ENCODE measurements around the gene EFCAB8.

DNA sequence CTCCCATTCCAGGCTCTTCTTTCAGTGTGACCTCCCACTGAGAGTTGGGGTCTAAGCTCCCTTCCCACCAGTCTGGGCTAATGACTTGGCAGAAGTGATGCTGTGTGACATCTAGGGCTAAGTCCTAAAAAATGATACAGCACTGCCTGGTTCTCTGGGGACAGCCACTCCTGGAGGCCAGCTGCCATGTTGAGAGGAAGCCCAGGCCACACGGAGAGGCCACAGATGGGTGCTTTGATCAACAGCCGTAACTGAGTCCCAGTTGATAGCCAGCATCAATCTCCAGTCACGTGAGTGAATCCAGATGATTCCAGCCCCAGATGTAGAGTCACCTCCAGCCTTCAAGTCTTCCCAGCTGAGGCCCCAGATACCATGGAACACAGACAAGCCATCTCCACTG is 131.7 kb downstream of the EFCAB8 start:
- TF ChIP-seq, protein P1, sequence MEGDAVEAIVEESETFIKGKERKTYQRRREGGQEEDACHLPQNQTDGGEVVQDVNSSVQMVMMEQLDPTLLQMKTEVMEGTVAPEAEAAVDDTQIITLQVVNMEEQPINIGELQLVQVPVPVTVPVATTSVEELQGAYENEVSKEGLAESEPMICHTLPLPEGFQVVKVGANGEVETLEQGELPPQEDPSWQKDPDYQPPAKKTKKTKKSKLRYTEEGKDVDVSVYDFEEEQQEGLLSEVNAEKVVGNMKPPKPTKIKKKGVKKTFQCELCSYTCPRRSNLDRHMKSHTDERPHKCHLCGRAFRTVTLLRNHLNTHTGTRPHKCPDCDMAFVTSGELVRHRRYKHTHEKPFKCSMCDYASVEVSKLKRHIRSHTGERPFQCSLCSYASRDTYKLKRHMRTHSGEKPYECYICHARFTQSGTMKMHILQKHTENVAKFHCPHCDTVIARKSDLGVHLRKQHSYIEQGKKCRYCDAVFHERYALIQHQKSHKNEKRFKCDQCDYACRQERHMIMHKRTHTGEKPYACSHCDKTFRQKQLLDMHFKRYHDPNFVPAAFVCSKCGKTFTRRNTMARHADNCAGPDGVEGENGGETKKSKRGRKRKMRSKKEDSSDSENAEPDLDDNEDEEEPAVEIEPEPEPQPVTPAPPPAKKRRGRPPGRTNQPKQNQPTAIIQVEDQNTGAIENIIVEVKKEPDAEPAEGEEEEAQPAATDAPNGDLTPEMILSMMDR (IDR thresholded peaks at IDR 0.05 in 4 of 5, conservative IDR thresholded peaks at IDR 0.05 in 1 of 5): no peak
- TF ChIP-seq POLR2A (IDR thresholded peaks at IDR 0.05): no peak

Measured in gastrocnemius medialis (tissue), 4 donors.